AG09319 (cell line): ENCODE measurements around the gene PXDC1.

Experiments
- DNase-seq: peaks from one replicate; pipeline ENCODE4 v3.0.0-alpha.2; 2010; ENCODE audit warnings: low read depth; ENCODE audit errors: extremely low read depth
- TF ChIP-seq, protein P1 (sequence below): IDR thresholded peaks from 2 replicates; pipeline ENCODE4 v1.5.1; 2011; ENCODE audit warnings: low read depth, mild to moderate bottlenecking, inconsistent platforms, low read length, moderate library complexity

Gene PXDC1

DNA sequence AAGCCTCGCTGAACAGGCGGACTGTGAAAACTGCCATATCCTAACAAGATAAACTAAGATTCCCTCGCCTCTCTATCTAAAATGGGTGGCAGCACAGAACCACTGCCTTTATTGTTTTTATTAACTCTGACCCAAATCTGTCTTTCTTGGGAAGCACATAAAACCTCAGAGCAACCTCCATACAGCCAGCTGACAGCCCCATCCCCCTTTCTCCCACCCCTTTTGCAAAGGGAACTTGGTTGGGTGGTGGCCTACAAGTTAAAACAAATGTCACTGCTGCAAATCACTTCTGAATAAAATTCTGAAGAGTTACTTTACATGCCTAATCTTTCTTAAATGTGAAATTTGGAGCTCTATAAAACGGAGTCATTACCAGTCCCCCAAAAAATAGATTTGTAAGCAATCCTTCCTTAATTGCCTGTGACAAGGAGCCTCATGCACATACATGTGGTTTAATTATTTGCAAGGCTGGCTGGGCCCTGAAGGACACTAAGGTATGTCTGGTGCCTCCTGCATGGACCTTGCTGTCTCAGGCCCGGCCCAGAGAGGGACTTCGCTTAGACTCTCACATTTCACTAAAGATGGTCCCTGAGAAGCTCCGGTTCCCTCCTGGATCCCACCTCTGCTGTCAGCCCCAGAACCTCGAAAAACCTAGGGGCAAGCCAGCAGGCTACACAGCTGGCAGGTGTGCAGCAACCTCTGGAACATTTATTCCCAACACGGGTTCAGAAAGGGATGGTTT is 21.7 kb downstream of the PXDC1 start:
- TF ChIP-seq, protein P1, sequence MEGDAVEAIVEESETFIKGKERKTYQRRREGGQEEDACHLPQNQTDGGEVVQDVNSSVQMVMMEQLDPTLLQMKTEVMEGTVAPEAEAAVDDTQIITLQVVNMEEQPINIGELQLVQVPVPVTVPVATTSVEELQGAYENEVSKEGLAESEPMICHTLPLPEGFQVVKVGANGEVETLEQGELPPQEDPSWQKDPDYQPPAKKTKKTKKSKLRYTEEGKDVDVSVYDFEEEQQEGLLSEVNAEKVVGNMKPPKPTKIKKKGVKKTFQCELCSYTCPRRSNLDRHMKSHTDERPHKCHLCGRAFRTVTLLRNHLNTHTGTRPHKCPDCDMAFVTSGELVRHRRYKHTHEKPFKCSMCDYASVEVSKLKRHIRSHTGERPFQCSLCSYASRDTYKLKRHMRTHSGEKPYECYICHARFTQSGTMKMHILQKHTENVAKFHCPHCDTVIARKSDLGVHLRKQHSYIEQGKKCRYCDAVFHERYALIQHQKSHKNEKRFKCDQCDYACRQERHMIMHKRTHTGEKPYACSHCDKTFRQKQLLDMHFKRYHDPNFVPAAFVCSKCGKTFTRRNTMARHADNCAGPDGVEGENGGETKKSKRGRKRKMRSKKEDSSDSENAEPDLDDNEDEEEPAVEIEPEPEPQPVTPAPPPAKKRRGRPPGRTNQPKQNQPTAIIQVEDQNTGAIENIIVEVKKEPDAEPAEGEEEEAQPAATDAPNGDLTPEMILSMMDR, result no peak
- no peak for DNase-seq

DNA sequence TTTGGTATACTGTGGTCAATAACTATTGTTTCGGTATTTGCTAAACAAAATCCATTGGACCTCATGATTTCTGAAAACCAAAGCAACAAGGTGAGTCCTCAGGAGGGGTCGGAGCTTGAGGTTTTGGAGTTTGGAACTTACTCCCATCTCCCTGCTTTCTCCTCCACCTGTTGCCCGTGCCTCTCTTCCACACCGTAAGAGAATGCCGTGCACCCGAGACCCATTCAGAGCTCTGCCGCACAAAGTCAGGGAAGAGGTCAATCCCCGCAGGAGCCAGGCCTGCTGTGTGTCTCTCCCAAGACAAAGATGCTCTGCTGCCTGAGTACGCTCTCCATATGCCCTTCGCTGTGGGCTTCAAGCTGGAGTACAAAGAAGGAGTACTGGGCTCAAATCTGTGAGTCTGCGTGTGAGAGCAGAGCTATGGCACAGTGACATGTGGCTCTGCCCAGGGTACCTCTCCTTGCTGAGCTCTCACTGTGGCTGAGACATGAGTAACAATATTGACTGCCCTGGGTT is 23.9 kb downstream of the PXDC1 start:
- TF ChIP-seq, protein P1, result no peak
- DNase-seq, result no peak

DNA sequence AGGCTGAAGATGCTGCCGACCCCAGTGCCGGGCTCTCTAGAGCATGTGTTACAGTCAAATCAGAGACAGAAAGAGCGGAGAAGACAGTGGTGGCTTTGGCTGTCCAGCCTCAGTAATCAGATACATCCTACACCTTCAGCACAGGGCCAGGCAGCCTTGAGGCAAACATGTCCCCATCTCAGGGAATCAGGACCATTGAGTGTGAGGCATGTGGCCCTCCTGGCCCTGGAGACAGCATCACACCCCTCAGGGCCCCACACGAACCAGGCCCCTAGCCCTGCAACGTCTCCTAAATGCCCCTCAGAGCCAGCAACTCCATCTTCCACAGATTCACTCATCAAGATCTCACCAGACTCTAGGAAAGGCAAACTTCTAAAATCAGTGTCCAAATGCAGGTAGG is 24.5 kb downstream of the PXDC1 start:
- TF ChIP-seq, protein P1, result no peak
- no peak for DNase-seq

DNA sequence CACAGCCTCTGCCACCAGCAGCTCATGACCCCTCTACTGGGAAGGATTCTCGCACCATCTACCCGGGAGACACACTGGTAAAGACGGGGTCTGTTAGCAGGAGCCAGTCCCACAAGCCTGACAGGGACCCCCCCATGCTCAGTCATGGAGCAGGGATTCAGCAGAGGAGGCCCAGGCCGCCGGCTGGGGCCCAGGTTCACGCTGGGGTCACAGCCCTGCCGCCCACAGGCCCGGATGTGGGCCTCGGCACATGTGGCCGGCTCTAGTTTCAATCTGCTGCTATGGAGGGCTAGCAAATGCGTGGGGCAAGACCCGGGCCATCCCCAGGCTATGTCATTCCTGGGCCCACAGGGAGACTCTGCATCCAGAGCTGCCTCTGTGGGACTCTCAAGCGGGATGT is 25.1 kb downstream of the PXDC1 start:
- no peak for DNase-seq
- TF ChIP-seq, protein P1, result no peak

DNA sequence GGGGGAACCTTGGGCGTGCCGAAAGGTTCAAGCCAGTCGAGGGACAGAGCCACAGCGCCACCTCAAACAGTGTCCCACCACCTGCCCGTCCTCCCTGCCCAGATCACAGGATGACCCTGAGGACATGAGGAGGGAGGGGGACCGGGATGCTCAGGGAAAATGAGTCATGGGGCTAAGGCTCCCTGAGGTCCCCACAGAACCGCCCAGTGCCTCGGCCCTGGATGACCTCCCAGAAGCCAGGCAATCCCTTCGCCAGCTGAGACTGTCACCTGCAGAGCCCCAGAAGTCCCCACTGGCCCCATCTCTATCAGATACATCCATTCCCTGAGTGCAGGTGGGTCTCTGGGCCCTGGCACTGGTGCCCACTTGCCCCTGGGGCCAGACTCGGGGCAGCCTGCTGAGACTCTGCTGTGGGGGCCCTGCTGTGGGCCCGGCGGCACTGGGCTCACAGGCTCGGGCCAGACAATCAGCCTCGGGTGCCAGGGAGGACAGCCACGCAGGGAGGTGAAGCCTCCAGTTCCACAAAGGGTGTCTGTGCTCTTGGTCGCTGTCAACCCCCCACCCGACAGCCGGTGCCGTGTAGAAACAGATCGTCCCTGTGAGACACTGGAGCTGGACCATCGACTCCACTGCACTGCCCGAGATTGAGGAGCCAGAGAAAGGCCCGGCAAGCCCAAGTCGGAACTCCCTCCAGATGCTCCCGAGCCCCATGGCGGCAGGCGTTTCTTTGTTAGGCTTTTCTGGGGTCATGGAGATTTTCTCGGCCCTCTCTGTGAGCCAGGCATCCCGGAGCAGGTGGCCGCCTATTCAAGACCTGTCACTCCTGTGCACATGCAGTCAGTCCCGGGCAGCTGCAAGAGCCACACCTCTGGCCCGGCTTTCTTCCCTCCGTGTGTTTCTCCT is 26.1 kb downstream of the PXDC1 start:
- no peak for DNase-seq

DNA sequence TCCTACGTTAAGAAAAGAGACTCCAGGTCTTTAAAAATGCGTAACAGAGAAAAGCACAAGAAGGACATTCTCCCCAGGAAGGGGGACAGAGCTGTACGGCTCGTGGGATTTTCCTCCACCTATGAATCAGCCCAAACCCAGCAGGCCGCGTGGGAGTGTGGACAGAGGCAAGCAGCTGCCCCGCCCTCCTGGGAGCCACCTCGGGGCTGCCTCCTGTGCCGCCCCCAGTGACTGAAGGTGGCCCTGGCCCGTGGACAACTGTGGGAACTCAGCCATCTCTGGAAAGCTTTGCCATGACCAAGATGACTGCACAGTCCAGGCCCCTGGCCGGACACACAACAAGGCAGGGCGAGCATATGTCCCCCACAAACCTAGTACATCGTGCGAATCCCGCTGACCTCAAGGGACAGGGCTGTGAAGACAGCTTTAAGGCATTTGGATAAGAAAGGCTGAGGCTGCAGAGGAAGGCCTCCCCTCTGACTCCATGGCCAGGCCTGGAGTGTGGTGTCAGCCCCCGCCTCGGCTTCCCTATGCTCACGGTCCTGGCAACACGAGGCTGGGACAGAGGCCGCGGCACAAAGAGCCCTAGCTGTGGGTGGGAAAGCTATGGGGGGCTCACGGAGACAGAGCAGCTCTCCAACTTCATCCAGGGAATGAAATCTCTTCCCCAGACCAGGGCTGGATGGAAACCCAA is 26.9 kb downstream of the PXDC1 start:
- TF ChIP-seq, protein P1, result no peak
- no peak for DNase-seq

More for the DNA sequence above, 26.1 kb downstream of the PXDC1 start:
- TF ChIP-seq, protein P1, result no peak
